Stimulated activated CD4-positive, alpha-beta T cell treated with anti-CD3 and anti-CD28 coated beads, Interleukin-1b, Interleukin-23, amount 100 ng/mL, for 48 hours (primary cell): ENCODE results near the gene LRBA.
"Not testable (repeated sequence)": the region's sequence is repeated elsewhere in the genome, so short reads cannot be mapped to it uniquely, and the experiment has no call there.

Experiments
- DNase-seq: peaks from one replicate; pipeline ENCODE4 v3.0.0-alpha.2; 2020

The LRBA gene

GRCh38 chr4:151014521-151015458 is at the start of gene LRBA:
Gene LRBA, minus strand, starts transcription at chr4:151015284. Its CDS starts 642 bp downstream, at chr4:151014642.
- peak; percentile 82 for DNase-seq

- not testable (repeated sequence) for DNase-seq
Observed at GRCh38 chr4:151063143-151063542, 48.1 kb upstream of the LRBA start.

- DNase-seq = no peak
Observed at GRCh38 chr4:151055539-151055938, 40.5 kb upstream of the LRBA start.

- no peak for DNase-seq
Observed at GRCh38 chr4:151052785-151053184, 37.7 kb upstream of the LRBA start.

- DNase-seq = no peak
Observed at GRCh38 chr4:151049430-151049884, 34.4 kb upstream of the LRBA start.

GRCh38 chr4:151048913-151049312 is 33.8 kb upstream of the LRBA start:
- DNase-seq = no peak

- no peak for DNase-seq
Observed at GRCh38 chr4:151046609-151047008, 31.5 kb upstream of the LRBA start.

- DNase-seq = no peak
Observed at GRCh38 chr4:151045907-151046306, 30.8 kb upstream of the LRBA start.

GRCh38 chr4:151043803-151044515 is 28.9 kb upstream of the LRBA start:
- no peak for DNase-seq

- DNase-seq = no peak
Observed at GRCh38 chr4:151039733-151040132, 24.6 kb upstream of the LRBA start.

GRCh38 chr4:151038452-151039157 is 23.5 kb upstream of the LRBA start:
- DNase-seq = no peak

- no peak for DNase-seq
Observed at GRCh38 chr4:151035911-151036310, 20.8 kb upstream of the LRBA start.

- no peak for DNase-seq
Observed at GRCh38 chr4:151035328-151035727, 20.2 kb upstream of the LRBA start.

GRCh38 chr4:151034829-151035228 is 19.7 kb upstream of the LRBA start:
- DNase-seq = no peak

GRCh38 chr4:151031831-151032605 is 16.9 kb upstream of the LRBA start:
- DNase-seq = no peak

- peak; percentile 61 for DNase-seq
Observed at GRCh38 chr4:151029537-151029936, 14.5 kb upstream of the LRBA start.

GRCh38 chr4:151029006-151029405 is 13.9 kb upstream of the LRBA start:
- not testable (repeated sequence) for DNase-seq

- DNase-seq = no peak
Observed at GRCh38 chr4:151025759-151026158, 10.7 kb upstream of the LRBA start.

GRCh38 chr4:151022586-151022985 is 7.5 kb upstream of the LRBA start:
- no peak for DNase-seq

GRCh38 chr4:151021637-151022334 is 6.7 kb upstream of the LRBA start:
- no peak for DNase-seq

GRCh38 chr4:151015459-151016347 is 619 bp upstream of the LRBA start:
- DNase-seq = peak; percentile 79
